Tongue (tissue), 2 donors: ENCODE results near the gene ASB4. TPM values are rescaled to one million over a fixed set of nuclear protein-coding genes. Genes with fewer than 3 reads are reported as not detected.
A peak's percentile ranks its signal among the peaks of the same experiment; 100 is the strongest.
"Not testable (repeated sequence)": the region's sequence is repeated elsewhere in the genome, so short reads cannot be mapped to it uniquely, and the experiment has no call there.

Experiments
- DNase-seq: peaks from one replicate; pipeline ENCODE4 v3.0.0-alpha.2; 2015
- total RNA-seq: library from RNA; depleted of rRNA; stranded (reverse); fragments of >200 nt; gene quantifications from one replicate; pipeline ENCODE4 v1.2.3, GENCODE V29; 2014

The ASB4 gene, protein sequence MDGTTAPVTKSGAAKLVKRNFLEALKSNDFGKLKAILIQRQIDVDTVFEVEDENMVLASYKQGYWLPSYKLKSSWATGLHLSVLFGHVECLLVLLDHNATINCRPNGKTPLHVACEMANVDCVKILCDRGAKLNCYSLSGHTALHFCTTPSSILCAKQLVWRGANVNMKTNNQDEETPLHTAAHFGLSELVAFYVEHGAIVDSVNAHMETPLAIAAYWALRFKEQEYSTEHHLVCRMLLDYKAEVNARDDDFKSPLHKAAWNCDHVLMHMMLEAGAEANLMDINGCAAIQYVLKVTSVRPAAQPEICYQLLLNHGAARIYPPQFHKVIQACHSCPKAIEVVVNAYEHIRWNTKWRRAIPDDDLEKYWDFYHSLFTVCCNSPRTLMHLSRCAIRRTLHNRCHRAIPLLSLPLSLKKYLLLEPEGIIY
- total RNA-seq = 26.9 TPM

- DNase-seq = peak; percentile 53
Observed at GRCh38 chr7:95485391-95486123, at the start of gene ASB4. Gene ASB4 (plus strand): TSS chr7:95485943. CDS start chr7:95485972, 29 bp downstream.

GRCh38 chr7:95436407-95436806 lies 49.3 kb upstream of the ASB4 start:
- peak; percentile 42 for DNase-seq

- no peak for DNase-seq
Observed at GRCh38 chr7:95440394-95441038, 45.2 kb upstream of the ASB4 start.

DNA sequence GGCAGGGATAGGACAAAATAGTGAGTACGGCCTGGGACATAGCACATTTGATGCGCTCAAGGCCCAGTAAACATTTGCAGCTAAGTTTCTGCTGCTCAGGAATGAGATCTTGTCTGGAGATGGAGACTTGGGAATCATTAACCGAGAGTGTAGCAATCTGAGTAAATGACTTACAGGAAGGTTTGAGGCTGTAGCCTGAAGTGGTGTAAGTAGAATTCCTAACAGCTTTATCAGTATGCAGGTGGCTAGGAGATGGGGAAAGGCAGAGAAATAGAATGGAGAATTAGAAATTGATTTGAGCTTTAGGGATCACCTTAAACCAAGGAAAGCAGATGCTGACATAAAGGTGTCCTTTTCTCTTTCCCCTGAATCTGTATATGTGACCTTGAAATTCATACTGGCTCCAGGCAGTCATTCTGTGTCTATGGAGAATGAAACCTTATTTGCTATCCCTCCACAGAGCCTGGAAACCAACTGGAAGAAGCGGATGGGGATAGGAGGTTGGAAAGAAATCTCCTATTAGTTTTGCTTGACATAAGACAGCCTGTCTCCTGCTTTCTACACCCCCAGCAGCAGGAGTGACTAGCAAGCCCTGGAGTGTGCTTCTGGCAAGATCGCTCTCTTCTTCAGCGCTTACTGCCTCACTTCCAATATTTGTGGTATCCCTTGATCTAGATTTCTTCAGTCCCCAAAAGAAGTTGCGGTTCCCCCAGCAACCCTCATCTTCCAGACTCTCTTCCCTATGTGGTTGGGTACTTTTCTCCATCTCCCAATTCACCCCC lies 44.5 kb upstream of the ASB4 start:
- no peak for DNase-seq

DNA sequence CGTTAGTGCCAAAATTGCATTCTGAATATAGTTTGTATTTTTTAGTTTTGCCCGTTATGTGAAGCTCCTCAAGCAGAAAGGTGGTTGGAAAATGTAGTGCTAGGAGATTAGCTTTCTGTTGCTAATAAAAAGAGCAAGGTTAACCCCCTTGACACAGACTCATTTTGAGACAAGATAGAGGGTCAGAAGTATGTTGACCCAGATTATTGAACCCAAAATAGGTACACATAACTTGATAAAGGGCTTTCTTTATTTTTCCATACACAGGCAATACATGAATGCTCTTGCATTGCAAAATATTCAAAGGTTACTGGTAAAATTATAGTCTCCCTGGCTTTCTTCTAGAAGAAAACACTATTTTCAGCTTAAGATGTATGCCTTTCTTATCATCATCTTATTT lies 40.9 kb upstream of the ASB4 start:
- DNase-seq = no peak

DNA sequence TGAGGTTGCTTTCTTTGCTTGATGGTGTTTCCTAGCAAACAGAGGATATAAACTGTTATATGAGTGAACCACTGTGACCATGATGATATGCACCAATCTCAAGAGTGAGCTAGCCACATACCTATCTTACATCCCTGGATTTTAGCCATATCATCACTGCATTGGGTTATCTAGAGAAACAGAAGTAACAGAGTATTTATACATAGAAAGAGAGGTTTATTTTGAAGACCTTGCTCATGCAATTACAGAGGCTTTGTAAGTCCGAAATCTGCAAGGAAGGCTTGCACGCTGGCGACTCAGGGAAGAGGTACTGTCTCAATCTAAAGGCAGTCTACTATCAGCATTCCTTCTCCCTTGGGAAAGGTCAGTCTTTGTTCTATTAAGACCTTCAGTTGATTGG lies 39.1 kb upstream of the ASB4 start:
- no peak for DNase-seq

GRCh38 chr7:95454438-95455045 lies 31.2 kb upstream of the ASB4 start:
- no peak for DNase-seq

GRCh38 chr7:95457947-95458346 lies 27.8 kb upstream of the ASB4 start:
- DNase-seq = no peak

DNA sequence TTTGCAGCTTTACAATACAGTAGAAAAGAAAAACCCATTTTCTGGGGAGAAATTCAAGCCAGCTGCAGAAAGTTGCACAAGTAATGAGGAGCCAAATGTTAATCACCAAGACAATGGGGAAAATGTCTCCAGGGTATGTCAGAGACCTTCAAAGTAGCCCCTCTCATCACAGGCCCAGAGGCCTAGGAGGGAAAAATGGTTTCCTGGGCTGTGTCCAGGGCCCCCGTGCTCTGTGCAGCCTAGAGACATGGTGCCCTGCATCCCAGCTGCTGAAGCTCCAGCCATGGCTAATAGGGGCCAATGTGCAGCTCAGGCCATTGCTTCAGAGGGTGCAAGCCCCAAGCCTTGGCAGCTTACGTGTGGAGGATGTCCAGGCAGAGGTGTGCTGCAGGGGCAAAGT lies 25.1 kb upstream of the ASB4 start:
- not testable (repeated sequence) for DNase-seq

DNA sequence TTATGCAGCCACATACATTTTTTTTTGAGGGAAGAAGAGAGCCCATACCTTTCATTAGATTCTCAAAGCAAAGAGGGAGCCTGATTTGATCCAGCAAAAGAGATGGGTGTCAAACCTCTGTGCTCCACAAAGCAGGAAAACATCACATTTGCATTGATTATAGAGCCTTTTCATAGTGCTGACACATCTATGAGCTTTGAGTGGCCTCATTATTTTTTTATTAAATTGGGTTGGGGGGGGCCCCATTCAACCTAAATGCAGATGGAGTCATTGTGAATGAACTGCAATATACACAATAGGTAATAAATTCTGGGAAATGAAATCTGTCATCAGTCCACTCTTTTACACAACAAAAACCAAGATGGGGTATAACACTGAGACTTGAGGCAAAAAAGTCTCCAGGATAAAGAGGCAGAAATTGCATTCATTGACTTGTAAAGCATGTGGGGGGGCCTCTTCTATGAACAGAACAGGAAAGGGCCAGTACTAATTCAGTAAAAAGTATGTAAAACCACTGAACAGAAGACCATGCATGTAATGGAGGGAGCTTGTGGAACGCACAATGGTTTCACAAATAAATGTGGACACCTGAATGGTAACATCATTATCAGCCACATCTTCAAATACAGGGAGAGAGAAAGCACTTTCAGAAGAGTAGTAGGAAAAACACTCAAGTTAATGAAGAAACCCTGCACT lies 17.7 kb upstream of the ASB4 start:
- no peak for DNase-seq

DNA sequence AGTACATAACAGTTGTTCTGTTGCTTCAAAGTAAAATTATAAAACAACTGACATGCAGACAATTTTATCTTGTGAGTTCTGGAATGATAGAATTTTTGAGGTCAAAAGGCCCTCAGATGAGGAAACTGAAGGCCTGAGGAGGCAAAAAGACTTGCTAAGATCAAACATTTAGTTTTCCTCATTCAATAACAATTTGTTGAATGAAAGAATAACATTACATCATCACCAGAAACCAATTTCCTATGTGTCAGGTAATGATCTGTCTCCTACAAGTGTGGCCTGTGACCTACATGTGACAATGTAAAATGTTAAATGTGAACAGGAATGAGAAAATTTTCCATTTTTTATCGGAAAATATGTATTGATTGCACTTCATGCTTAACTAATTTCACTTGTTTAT lies 16.6 kb upstream of the ASB4 start:
- DNase-seq = no peak

DNA sequence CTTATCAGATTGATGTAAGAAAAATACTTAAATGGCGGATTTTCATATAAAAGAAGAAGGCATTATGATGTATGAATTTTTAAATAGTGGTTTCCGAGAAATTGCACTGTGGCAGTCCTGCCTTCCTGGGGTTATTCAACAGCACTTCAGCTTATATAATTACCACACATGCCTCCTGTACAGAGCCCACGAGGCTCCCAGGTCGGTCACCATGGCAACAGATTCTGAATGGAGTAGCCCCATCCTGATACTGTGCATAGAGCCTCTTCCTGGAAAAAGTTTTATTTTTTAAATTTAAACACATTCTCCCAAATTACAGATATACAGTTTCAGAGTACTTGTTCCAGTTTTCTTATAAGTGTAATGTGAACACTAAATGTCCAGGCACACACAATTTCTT lies 15.9 kb upstream of the ASB4 start:
- DNase-seq = no peak

- peak; percentile 38 for DNase-seq
Observed at GRCh38 chr7:95470452-95470851, 15.3 kb upstream of the ASB4 start.

DNA sequence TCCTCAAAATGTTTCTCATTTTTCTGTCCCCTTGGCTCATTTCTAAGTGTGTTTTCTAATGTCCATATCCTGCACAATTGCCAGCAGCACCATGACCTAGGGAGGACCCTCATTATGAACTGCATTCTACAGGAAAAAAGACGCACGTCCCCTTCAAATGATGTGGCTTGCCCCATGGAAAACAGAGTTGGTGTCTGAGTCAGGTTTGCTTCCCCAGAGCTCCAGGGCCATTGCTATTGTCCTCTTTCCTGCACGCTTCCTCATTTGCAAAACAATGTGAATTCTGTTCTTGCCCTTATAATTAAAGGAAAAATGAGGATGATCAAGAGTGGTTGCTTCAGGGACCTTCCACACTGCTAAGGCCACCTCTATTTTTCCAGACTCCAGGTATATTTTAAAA lies 14.7 kb upstream of the ASB4 start:
- no peak for DNase-seq

DNA sequence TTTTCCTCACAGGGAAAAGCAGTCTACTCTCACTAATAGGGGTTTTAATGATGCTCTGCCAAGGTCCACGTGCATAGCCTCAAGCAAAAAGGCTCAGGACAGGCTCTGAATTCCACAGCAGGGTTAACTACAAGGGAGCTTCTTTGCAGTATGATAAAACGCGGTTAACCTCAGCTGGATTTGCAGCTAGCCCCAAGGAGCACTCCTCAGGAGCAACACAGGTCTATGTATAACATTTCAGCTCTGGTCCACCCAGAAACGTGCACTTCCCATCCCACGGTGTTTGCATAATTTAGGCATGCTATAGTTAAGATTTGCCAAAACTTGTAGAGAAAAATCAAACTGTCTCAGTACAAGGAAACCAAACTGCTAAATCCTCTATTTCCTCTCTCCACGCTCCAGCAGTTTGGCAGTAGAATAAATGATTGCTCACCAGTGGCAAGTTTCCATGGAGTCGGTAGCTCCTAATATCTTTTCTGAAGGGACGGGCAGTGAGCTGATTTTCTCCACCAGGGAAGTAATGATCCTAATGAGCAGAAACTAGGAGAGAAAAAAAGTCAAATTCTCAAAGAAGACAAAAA lies 13.1 kb upstream of the ASB4 start:
- peak; percentile 89 for DNase-seq

- peak; percentile 93 for DNase-seq
Observed at GRCh38 chr7:95473276-95473985, 12.3 kb upstream of the ASB4 start.

- DNase-seq = peak; percentile 95
Observed at GRCh38 chr7:95476072-95476847, 9.5 kb upstream of the ASB4 start.

DNA sequence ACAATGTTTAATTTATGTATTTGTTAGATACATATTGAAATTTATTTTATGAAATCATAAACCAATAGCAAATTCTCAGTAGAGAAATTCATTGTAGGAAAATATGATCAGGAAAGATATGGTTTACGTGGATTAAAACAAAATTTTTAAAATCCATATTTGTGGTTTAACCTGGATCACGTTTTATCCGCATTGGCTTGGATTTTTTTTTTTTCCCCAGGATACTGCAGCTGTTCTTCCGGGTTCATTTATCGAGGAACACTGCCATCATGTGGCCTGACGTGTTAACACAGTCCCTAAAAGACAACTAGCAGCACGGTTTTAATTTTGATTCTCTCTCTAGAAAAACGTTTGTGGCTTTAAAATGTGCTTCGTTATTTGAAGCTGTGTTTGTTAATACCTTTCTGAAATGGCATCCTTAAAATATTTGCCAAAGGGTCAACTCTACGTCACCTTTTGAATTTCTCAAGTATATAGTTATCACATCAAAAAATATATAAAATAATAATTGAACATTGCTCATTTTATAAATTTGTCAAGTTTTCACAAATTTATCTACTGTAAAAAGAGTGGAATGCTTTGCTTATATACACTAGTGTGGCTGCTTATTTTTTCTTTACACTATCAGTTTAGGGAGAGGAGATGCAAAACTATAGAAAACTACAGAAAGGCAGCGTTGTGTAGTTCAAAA lies 8.7 kb upstream of the ASB4 start:
- DNase-seq = peak; percentile 95
